Calu3 (cell line): Measurements from ENCODE around the gene SLC17A6. TPM values are rescaled to one million over a fixed set of nuclear protein-coding genes. Genes with fewer than 3 reads are reported as not detected.

Experiments used
- BruUV-seq: library from RNA; stranded (reverse); fragments of 400-500 nt; replicated peaks from 2 replicates; lab custom pipeline; 2021; lab: Mats Ljungman, UMichigan
- CTCF ChIA-PET: fragments of 300-600 bp; sonication (Branson Sonifier 250); formaldehyde crosslinking; loops from one replicate; lab custom pipeline; 2022; ENCODE audit warnings: antibody characterized with exemption; lab: Charles Lee
- DNase-seq: peaks from one replicate; pipeline ENCODE4 v3.0.0; 2022
- H3K27ac Mint-ChIP-seq: one replicate; pipeline ENCODE4 v1.8.0; 2022; ENCODE audit warnings: mixed read lengths; ENCODE audit not compliant: unreplicated experiment
- H3K27me3 Mint-ChIP-seq: one replicate; pipeline ENCODE4 v1.8.0; 2022; ENCODE audit warnings: mixed read lengths; ENCODE audit not compliant: unreplicated experiment
- H3K36me3 Mint-ChIP-seq: one replicate; pipeline ENCODE4 v1.8.0; 2022; ENCODE audit warnings: mild to moderate bottlenecking, moderate library complexity, mixed read lengths; ENCODE audit not compliant: insufficient read depth, unreplicated experiment
- H3K4me1 Mint-ChIP-seq: one replicate; pipeline ENCODE4 v1.8.0; 2022; ENCODE audit warnings: mild to moderate bottlenecking, low read depth, mixed read lengths; ENCODE audit not compliant: unreplicated experiment
- H3K4me3 Mint-ChIP-seq: one replicate; pipeline ENCODE4 v1.8.0; 2022; ENCODE audit warnings: mild to moderate bottlenecking, low read depth, moderate library complexity, mixed read lengths; ENCODE audit not compliant: unreplicated experiment
- H3K9me3 Mint-ChIP-seq: one replicate; pipeline ENCODE4 v1.8.0; 2022; ENCODE audit warnings: low read depth, mixed read lengths; ENCODE audit not compliant: unreplicated experiment
- CTCF ChIP-seq: fragments of 200-600 bp; IDR thresholded peaks from one replicate; pipeline ENCODE4 v1.8.0; 2022; ENCODE audit warnings: antibody characterized with exemption; ENCODE audit not compliant: unreplicated experiment
- intact Hi-C: fragments of 100-400 bp; cut with micrococcal nuclease; formaldehyde crosslinking; loops from one replicate; pipeline ENCODE4 v1.10.0; 2022; ENCODE audit not compliant: unreplicated experiment
- total RNA-seq: library from RNA; stranded (reverse); gene quantifications from 2 replicates; pipeline ENCODE4 v1.2.3, GENCODE V29; 2022

Gene SLC17A6
- total RNA-seq, 1 experiment from 2014 or later, result not detected

- DNase-seq, result no peak
- TF ChIP-seq CTCF, result no peak
- H3K4me1 Mint-ChIP-seq, result no peaks in the 10 kb centered on the region
- CTCF ChIA-PET, result no interaction called here
- H3K27me3 Mint-ChIP-seq, result peaks cover 8% of the 10 kb centered on the region
- H3K9me3 Mint-ChIP-seq, result no peaks in the 10 kb centered on the region
- BruUV-seq, result no TSS peak
- H3K4me3 Mint-ChIP-seq, result no peak overlapping the region
- H3K36me3 Mint-ChIP-seq, result no peaks in the 10 kb centered on the region
- no peak overlapping the region for H3K27ac Mint-ChIP-seq
- intact Hi-C loops, result loop anchor here (5.0 kb wide), 2 partner anchors 336 to 401 kb away; partner anchors contain the start of gene GAS2
Measured at GRCh38 chr11:22331771-22332170, 6.4 kb upstream of the SLC17A6 start.

GRCh38 chr11:22336587-22336986 lies 1.6 kb upstream of the SLC17A6 start:
- intact Hi-C loops, result no loop called here

GRCh38 chr11:22339611-22340010 lies 1.4 kb downstream of the SLC17A6 start:
- CTCF ChIA-PET, result interaction anchor here (1.2 kb wide), 1 partner anchor 446 kb away, joined by 4 read pairs; no protein-coding TSS in a partner anchor
- H3K9me3 Mint-ChIP-seq, result no peaks in the 10 kb centered on the region
- H3K27ac Mint-ChIP-seq, result no peak overlapping the region
- DNase-seq, result no peak
- H3K36me3 Mint-ChIP-seq, result no peaks in the 10 kb centered on the region
- H3K27me3 Mint-ChIP-seq, result peaks cover 80% of the 10 kb centered on the region
- H3K4me1 Mint-ChIP-seq, result peaks cover 11% of the 10 kb centered on the region
- no TSS peak for BruUV-seq
- no peak for TF ChIP-seq CTCF
- no peak overlapping the region for H3K4me3 Mint-ChIP-seq
- intact Hi-C loops, result no loop called here

More at GRCh38 chr11:22336587-22336986, 1.6 kb upstream of the SLC17A6 start:
- no peak overlapping the region for H3K27ac Mint-ChIP-seq
- H3K9me3 Mint-ChIP-seq, result no peaks in the 10 kb centered on the region
- peaks cover 11% of the 10 kb centered on the region for H3K4me1 Mint-ChIP-seq
- H3K27me3 Mint-ChIP-seq, result peaks cover 49% of the 10 kb centered on the region
- no peaks in the 10 kb centered on the region for H3K36me3 Mint-ChIP-seq
- BruUV-seq, result no TSS peak
- CTCF ChIA-PET, result interaction anchor here (1.9 kb wide), 1 partner anchor 203 kb away, joined by 5 read pairs; no protein-coding TSS in a partner anchor
- no peak for DNase-seq
- no peak for TF ChIP-seq CTCF
- H3K4me3 Mint-ChIP-seq, result no peak overlapping the region

- no TSS peak for BruUV-seq
- Mint-ChIP-seq H3K4me3 (no peak overlapping the region), H3K36me3 (no peaks in the 10 kb centered on the region), H3K9me3 (no peaks in the 10 kb centered on the region), H3K4me1 (peaks cover 11% of the 10 kb centered on the region), H3K27me3 (peaks cover 82% of the 10 kb centered on the region), H3K27ac (no peak overlapping the region)
- TF ChIP-seq CTCF, result no peak
- CTCF ChIA-PET, result interaction anchor here (1.2 kb wide), 1 partner anchor 445 kb away, joined by 4 read pairs; no protein-coding TSS in a partner anchor
- intact Hi-C loops, result no loop called here
- DNase-seq, result no peak
Measured at GRCh38 chr11:22340235-22340634, 2.1 kb downstream of the SLC17A6 start.
